ENCODE measurements around the gene SORBS2.

The SORBS2 gene

GRCh38 chr4:185852961-185853360 is 41.0 kb upstream of the SORBS2 start:
- H3K9ac ChIP-seq (ENCODE audit: low read length) = no peak overlapping the region
- no peak overlapping the region for H3K27ac ChIP-seq (ENCODE audit: low read depth, low read length)
- peaks cover 4 to 5% of the 10 kb centered on the region in 2 experiments for H3K4me1 ChIP-seq (ENCODE audit: control insufficient read depth in 1 of 2, insufficient read depth in 2 of 2, low read length in 2 of 2)
- H4K12ac ChIP-seq (ENCODE audit: low read depth, low read length) = no peak overlapping the region
- no peak overlapping the region for H2BK5ac ChIP-seq (ENCODE audit: low read depth, low read length, poor library complexity)
- H3K4me2 ChIP-seq (ENCODE audit: low read length) = no peak overlapping the region
- H2BK12ac ChIP-seq (ENCODE audit: low read length) = no peak overlapping the region
- no peaks in the 10 kb centered on the region for H3K79me2 ChIP-seq (ENCODE audit: control insufficient read depth, insufficient read depth, low read length, poor library complexity)
- H3K36me3 ChIP-seq (ENCODE audit: control insufficient read depth in 1 of 2, insufficient read depth in 2 of 2, low read length in 2 of 2) = no peaks in the 10 kb centered on the region
- H4K8ac ChIP-seq (ENCODE audit: low read depth, low read length) = no peak overlapping the region
- H2AFZ ChIP-seq (ENCODE audit: insufficient read depth, low read length, poor library complexity) = no peak overlapping the region
- no peak overlapping the region for H3K4ac ChIP-seq (ENCODE audit: low read depth, low read length)
- no peaks in the 10 kb centered on the region for H3K27me3 ChIP-seq (ENCODE audit: insufficient read depth, low read length)
- no peak overlapping the region for H2BK120ac ChIP-seq (ENCODE audit: insufficient read depth, low read length, poor library complexity)
- no peak for DNase-seq
- no peak overlapping the region for H3K23ac ChIP-seq (ENCODE audit: low read length)
- peaks cover 4% of the 10 kb centered on the region for H3K79me1 ChIP-seq (ENCODE audit: low read length)
- H3K4me3 ChIP-seq (ENCODE audit: low read depth, low read length) = no peak overlapping the region
- H3K9me3 ChIP-seq (ENCODE audit: insufficient read depth, low read depth, low read length) = peaks cover 2% of the 10 kb centered on the region
- H4K91ac ChIP-seq (ENCODE audit: low read depth, low read length) = no peak overlapping the region
- WGBS (ENCODE audit: extremely low coverage, insufficient coverage, insufficient read length) = no CpG with 5 or more reads among the region's 1 CpG
- H3K14ac ChIP-seq (ENCODE audit: low read length) = no peak overlapping the region
- H3K18ac ChIP-seq (ENCODE audit: low read length) = no peak overlapping the region
- no peak overlapping the region for H2AK5ac ChIP-seq (ENCODE audit: low read length)

- H3K36me3 ChIP-seq (ENCODE audit: control insufficient read depth in 1 of 2, insufficient read depth in 2 of 2, low read length in 2 of 2) = no peaks in the 10 kb centered on the region
- no peak overlapping the region for H3K4ac ChIP-seq (ENCODE audit: low read depth, low read length)
- peak in 1 of 2 donors; percentile 20 for DNase-seq
- no CpG with 5 or more reads among the region's 8 CpGs for WGBS (ENCODE audit: extremely low coverage, insufficient coverage, insufficient read length)
- H2BK12ac ChIP-seq (ENCODE audit: low read length) = no peak overlapping the region
- H3K4me2 ChIP-seq (ENCODE audit: low read length) = no peak overlapping the region
- H3K18ac ChIP-seq (ENCODE audit: low read length) = no peak overlapping the region
- H3K9ac ChIP-seq (ENCODE audit: low read length) = no peak overlapping the region
- H3K14ac ChIP-seq (ENCODE audit: low read length) = no peak overlapping the region
- H2BK120ac ChIP-seq (ENCODE audit: insufficient read depth, low read length, poor library complexity) = no peak overlapping the region
- H3K27ac ChIP-seq (ENCODE audit: low read depth, low read length) = no peak overlapping the region
- H2AFZ ChIP-seq (ENCODE audit: insufficient read depth, low read length, poor library complexity) = no peak overlapping the region
- no peaks in the 10 kb centered on the region for H3K79me2 ChIP-seq (ENCODE audit: control insufficient read depth, insufficient read depth, low read length, poor library complexity)
- no peak overlapping the region for H2BK5ac ChIP-seq (ENCODE audit: low read depth, low read length, poor library complexity)
- H3K23ac ChIP-seq (ENCODE audit: low read length) = no peak overlapping the region
- H3K27me3 ChIP-seq (ENCODE audit: insufficient read depth, low read length) = no peaks in the 10 kb centered on the region
- H3K4me1 ChIP-seq (ENCODE audit: control insufficient read depth in 1 of 2, insufficient read depth in 2 of 2, low read length in 2 of 2) = peaks cover 6 to 10% of the 10 kb centered on the region in 2 experiments
- no peak overlapping the region for H4K12ac ChIP-seq (ENCODE audit: low read depth, low read length)
- H2AK5ac ChIP-seq (ENCODE audit: low read length) = no peak overlapping the region
- H4K91ac ChIP-seq (ENCODE audit: low read depth, low read length) = no peak overlapping the region
- H3K4me3 ChIP-seq (ENCODE audit: low read depth, low read length) = no peak overlapping the region
- no peak overlapping the region for H4K8ac ChIP-seq (ENCODE audit: low read depth, low read length)
- peaks cover 5% of the 10 kb centered on the region for H3K79me1 ChIP-seq (ENCODE audit: low read length)
- H3K9me3 ChIP-seq (ENCODE audit: insufficient read depth, low read depth, low read length) = peaks cover 2% of the 10 kb centered on the region
Observed at GRCh38 chr4:185849664-185850550, 37.9 kb upstream of the SORBS2 start.

GRCh38 chr4:185847352-185848097 is 35.5 kb upstream of the SORBS2 start:
- no CpG with 5 or more reads among the region's 13 CpGs for WGBS (ENCODE audit: extremely low coverage, insufficient coverage, insufficient read length)
- Histone ChIP-seq H2AK5ac (ENCODE audit: low read length) (no peak overlapping the region), H4K91ac (ENCODE audit: low read depth, low read length) (peak overlapping the region; percentile 42), H2BK120ac (ENCODE audit: insufficient read depth, low read length, poor library complexity) (peak overlapping the region; percentile 92), H3K79me1 (ENCODE audit: low read length) (peaks cover 5% of the 10 kb centered on the region), H2AFZ (ENCODE audit: insufficient read depth, low read length, poor library complexity) (no peak overlapping the region), H3K23ac (ENCODE audit: low read length) (no peak overlapping the region), H3K9ac (ENCODE audit: low read length) (no peak overlapping the region), H3K36me3 (ENCODE audit: control insufficient read depth in 1 of 2, insufficient read depth in 2 of 2, low read length in 2 of 2) (no peaks in the 10 kb centered on the region), H4K12ac (ENCODE audit: low read depth, low read length) (no peak overlapping the region), H3K27me3 (ENCODE audit: insufficient read depth, low read length) (no peaks in the 10 kb centered on the region), H3K4me1 (ENCODE audit: control insufficient read depth in 1 of 2, insufficient read depth in 2 of 2, low read length in 2 of 2) (peaks cover 6 to 10% of the 10 kb centered on the region in 2 experiments), H2BK12ac (ENCODE audit: low read length) (peak overlapping the region; percentile 98), H3K4me3 (ENCODE audit: low read depth, low read length) (no peak overlapping the region), H3K9me3 (ENCODE audit: insufficient read depth, low read depth, low read length) (no peaks in the 10 kb centered on the region), H3K18ac (ENCODE audit: low read length) (no peak overlapping the region), H3K4ac (ENCODE audit: low read depth, low read length) (no peak overlapping the region), H3K4me2 (ENCODE audit: low read length) (peak overlapping the region; percentile 49), H3K14ac (ENCODE audit: low read length) (no peak overlapping the region), H2BK5ac (ENCODE audit: low read depth, low read length, poor library complexity) (peak overlapping the region; percentile 64), H4K8ac (ENCODE audit: low read depth, low read length) (peak overlapping the region; percentile 53), H3K27ac (ENCODE audit: low read depth, low read length) (peak overlapping the region; percentile 68), H3K79me2 (ENCODE audit: control insufficient read depth, insufficient read depth, low read length, poor library complexity) (no peaks in the 10 kb centered on the region)
- peak; percentile 82 to 88 for DNase-seq

GRCh38 chr4:185846505-185847150 is 34.6 kb upstream of the SORBS2 start:
- Histone ChIP-seq H3K27ac (ENCODE audit: low read depth, low read length) (no peak overlapping the region), H3K4me1 (ENCODE audit: control insufficient read depth in 1 of 2, insufficient read depth in 2 of 2, low read length in 2 of 2) (peaks cover 6 to 10% of the 10 kb centered on the region in 2 experiments), H3K9ac (ENCODE audit: low read length) (no peak overlapping the region), H3K27me3 (ENCODE audit: insufficient read depth, low read length) (no peaks in the 10 kb centered on the region), H4K8ac (ENCODE audit: low read depth, low read length) (no peak overlapping the region), H3K23ac (ENCODE audit: low read length) (no peak overlapping the region), H2BK5ac (ENCODE audit: low read depth, low read length, poor library complexity) (no peak overlapping the region), H3K4me3 (ENCODE audit: low read depth, low read length) (no peak overlapping the region), H3K79me2 (ENCODE audit: control insufficient read depth, insufficient read depth, low read length, poor library complexity) (no peaks in the 10 kb centered on the region), H2AK5ac (ENCODE audit: low read length) (no peak overlapping the region), H3K4me2 (ENCODE audit: low read length) (no peak overlapping the region), H3K4ac (ENCODE audit: low read depth, low read length) (no peak overlapping the region), H3K14ac (ENCODE audit: low read length) (no peak overlapping the region), H3K9me3 (ENCODE audit: insufficient read depth, low read depth, low read length) (no peaks in the 10 kb centered on the region), H4K91ac (ENCODE audit: low read depth, low read length) (no peak overlapping the region), H3K18ac (ENCODE audit: low read length) (no peak overlapping the region), H2BK12ac (ENCODE audit: low read length) (no peak overlapping the region), H4K12ac (ENCODE audit: low read depth, low read length) (no peak overlapping the region), H2AFZ (ENCODE audit: insufficient read depth, low read length, poor library complexity) (no peak overlapping the region), H3K79me1 (ENCODE audit: low read length) (peaks cover 5% of the 10 kb centered on the region), H3K36me3 (ENCODE audit: control insufficient read depth in 1 of 2, insufficient read depth in 2 of 2, low read length in 2 of 2) (no peaks in the 10 kb centered on the region), H2BK120ac (ENCODE audit: insufficient read depth, low read length, poor library complexity) (no peak overlapping the region)
- DNase-seq = no peak
- WGBS (ENCODE audit: extremely low coverage, insufficient coverage, insufficient read length) = no CpG with 5 or more reads among the region's 5 CpGs

All from trophoblast cell (in vitro differentiated cells and primary cell).